Upper lobe of left lung (tissue), 6 donors: ENCODE data around the gene METRN. TPM values are rescaled to one million over a fixed set of nuclear protein-coding genes. Genes with fewer than 3 reads are reported as not detected.
A peak's percentile ranks its signal among the peaks of the same experiment; 100 is the strongest.

Experiments
- ATAC-seq, 2 donors: fragments of 200-7000 bp; cut with Tn5 transposase; one replicate each; pipeline ENCODE4 v1.9.1; 2022; ENCODE audit warnings: mild to moderate bottlenecking in 2 of 2, moderate library complexity in 2 of 2; ENCODE audit not compliant: low FRiP score in 2 of 2
- DNase-seq, 2 donors: peaks; one replicate each; pipeline ENCODE4 v3.0.0-alpha.2; 2019 to 2020
- H3K27ac ChIP-seq, 4 donors: fragments of 200-600 bp; sonication (generic); one replicate each; pipeline ENCODE4 v1.5.1; 2016 to 2019
- H3K27me3 ChIP-seq, 4 donors: fragments of 200-600 bp; sonication (generic); one replicate each; pipeline ENCODE4 v1.5.1; 2017 to 2019
- H3K36me3 ChIP-seq, 4 donors: fragments of 200-600 bp; sonication (generic); one replicate each; pipeline ENCODE4 v1.5.1; 2016 to 2019
- H3K4me1 ChIP-seq, 4 donors: fragments of 200-600 bp; sonication (generic); one replicate each; pipeline ENCODE4 v1.5.1; 2018 to 2019
- H3K4me3 ChIP-seq, 4 donors: fragments of 200-600 bp; sonication (generic); one replicate each; pipeline ENCODE4 v1.5.1; 2017 to 2019; ENCODE audit warnings: mild to moderate bottlenecking in 2 of 4, moderate library complexity in 1 of 4
- H3K9me3 ChIP-seq, 4 donors: fragments of 200-600 bp; sonication (generic); one replicate each; pipeline ENCODE4 v1.5.1; 2018 to 2019
- EP300 ChIP-seq, 4 donors: sonication (generic); formaldehyde crosslinking; IDR thresholded peaks; one replicate each; pipeline ENCODE4 v1.5.1; 2017; ENCODE audit warnings: antibody characterized with exemption in 4 of 4, control low read depth in 2 of 4
- POLR2A ChIP-seq, 4 donors: fragments of 450-650 bp; IDR thresholded peaks; one replicate each; pipeline ENCODE4 v1.5.1; 2016 to 2017; ENCODE audit warnings: antibody characterized with exemption in 4 of 4, mild to moderate bottlenecking in 2 of 4
- POLR2AphosphoS5 ChIP-seq, 2 donors: sonication (generic); formaldehyde crosslinking; IDR thresholded peaks; one replicate each; pipeline ENCODE4 v1.5.1; 2017; ENCODE audit warnings: antibody characterized with exemption in 2 of 2
- WGBS, 2 donors: methylation state at CpG; one replicate each; pipeline ENCODE4 v1.1.5; 2017 to 2018; 5-methylcytosine and 5-hydroxymethylcytosine counted together
- total RNA-seq, 6 donors: library from RNA; depleted of rRNA in 4 of 6; stranded (reverse); fragments of >200 nt in 4 of 6; gene quantifications; one replicate each; pipeline versions ENCODE4 v1.1.0 to v1.2.1, GENCODE V29; 2016 to 2021
- TF ChIP-seq, protein P1 (sequence below), 6 experiments: fragments of 450-650 bp in 4 of 6; fragments of 200-600 bp in 2 of 6; sonication (generic) in 2 of 6; IDR thresholded peaks; one replicate each; pipeline ENCODE4 v1.5.1; 2016 to 2019; ENCODE audit warnings: antibody characterized with exemption in 6 of 6
- donor health status: DM: no; HTN: no; CAD: no; lungs with moderate emphysema.
- donor health status: DM: no; HTN: yes; CAD: no; lungs with severe emphysema.

Gene METRN
- total RNA-seq, 6 donors from 2014 or later: 22.0 to 56.0 (median 40.8) TPM

DNA sequence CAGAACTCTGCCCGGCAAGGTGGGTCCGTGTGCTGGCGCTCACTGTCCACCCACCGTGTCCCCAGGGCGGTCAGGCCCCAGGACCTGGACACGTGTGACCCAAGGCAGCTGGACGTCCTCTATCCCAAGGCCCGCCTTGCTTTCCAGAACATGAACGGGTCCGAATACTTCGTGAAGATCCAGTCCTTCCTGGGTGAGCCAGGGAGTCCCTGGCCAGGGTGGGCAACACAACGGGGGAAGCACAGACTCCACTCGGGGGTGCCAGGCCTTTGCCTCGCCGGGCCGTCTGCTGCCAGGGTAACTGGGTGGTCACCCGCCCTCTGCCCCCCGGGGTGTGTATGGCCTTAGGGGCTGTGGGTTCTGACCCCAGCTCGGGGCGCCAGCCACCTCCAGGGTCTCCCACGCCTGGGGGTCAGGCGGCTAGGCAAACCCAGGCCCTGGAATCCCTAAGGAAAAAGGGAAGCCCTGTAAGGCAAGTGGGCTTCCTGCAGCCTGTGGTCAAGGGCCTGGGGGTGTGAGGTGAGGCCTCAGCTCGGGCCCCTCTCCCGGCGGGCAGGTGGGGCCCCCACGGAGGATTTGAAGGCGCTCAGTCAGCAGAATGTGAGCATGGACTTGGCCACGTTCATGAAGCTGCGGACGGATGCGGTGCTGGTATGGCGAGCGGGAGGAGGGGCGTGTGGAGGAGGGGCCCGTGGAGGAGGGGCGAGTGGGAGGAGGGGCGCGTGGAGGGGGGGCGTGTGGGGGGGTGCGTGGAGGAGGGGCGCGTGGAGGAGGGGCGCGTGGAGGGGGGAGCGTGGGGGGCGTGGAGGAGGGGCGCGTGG, 52.1 kb downstream of the METRN start:
- Histone ChIP-seq H3K9me3 (no peaks in the 10 kb centered on the region), H3K27ac (no peak overlapping the region), H3K27me3 (no peaks in the 10 kb centered on the region), H3K4me3 (no peak overlapping the region), H3K36me3 (no peaks in the 10 kb centered on the region), H3K4me1 (peaks cover 0 to under 1% (median under 1%) of the 10 kb centered on the region in 4 donors)
- ATAC-seq: no peak
- DNase-seq: peak in 1 of 2 donors; percentile 73
- TF ChIP-seq POLR2AphosphoS5 (IDR thresholded peaks at IDR 0.05) (no peak), POLR2A (IDR thresholded peaks at IDR 0.05) (no peak), EP300 (IDR thresholded peaks at IDR 0.05) (no peak)
- TF ChIP-seq, protein P1, sequence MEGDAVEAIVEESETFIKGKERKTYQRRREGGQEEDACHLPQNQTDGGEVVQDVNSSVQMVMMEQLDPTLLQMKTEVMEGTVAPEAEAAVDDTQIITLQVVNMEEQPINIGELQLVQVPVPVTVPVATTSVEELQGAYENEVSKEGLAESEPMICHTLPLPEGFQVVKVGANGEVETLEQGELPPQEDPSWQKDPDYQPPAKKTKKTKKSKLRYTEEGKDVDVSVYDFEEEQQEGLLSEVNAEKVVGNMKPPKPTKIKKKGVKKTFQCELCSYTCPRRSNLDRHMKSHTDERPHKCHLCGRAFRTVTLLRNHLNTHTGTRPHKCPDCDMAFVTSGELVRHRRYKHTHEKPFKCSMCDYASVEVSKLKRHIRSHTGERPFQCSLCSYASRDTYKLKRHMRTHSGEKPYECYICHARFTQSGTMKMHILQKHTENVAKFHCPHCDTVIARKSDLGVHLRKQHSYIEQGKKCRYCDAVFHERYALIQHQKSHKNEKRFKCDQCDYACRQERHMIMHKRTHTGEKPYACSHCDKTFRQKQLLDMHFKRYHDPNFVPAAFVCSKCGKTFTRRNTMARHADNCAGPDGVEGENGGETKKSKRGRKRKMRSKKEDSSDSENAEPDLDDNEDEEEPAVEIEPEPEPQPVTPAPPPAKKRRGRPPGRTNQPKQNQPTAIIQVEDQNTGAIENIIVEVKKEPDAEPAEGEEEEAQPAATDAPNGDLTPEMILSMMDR (IDR thresholded peaks at IDR 0.05): no peak
- 70 to 91% methylated on average over 4 to 18 of the region's 48 CpGs for WGBS, 2 donors

DNA sequence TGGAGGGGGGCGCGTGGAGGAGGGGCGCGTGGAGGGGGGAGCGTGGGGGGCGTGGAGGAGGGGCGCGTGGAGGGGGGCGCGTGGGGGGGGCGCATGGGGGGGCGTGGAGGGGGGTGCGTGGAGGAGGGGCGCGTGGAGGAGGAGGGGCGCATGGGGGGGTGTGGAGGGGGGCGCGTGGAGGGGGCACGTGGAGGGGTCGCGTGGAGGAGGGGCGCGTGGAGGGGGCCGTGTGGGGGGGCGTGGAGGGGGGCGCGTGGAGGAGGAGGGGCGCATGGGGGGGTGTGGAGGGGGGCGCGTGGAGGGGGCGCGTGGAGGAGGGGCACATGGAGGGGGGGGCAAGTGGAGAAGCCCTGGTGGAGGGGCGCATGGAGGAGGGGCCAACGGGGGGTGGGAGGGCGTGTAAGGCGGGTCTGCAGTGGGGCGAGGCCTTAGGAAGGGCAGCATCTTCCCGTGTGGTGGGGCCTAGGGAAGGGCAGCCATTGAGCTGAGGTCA, 52.9 kb downstream of the METRN start:
- Histone ChIP-seq H3K27ac (no peak overlapping the region), H3K4me3 (no peak overlapping the region), H3K27me3 (no peaks in the 10 kb centered on the region), H3K9me3 (no peaks in the 10 kb centered on the region), H3K4me1 (no peaks in the 10 kb centered on the region), H3K36me3 (no peaks in the 10 kb centered on the region)
- TF ChIP-seq, protein P1 (IDR thresholded peaks at IDR 0.05): no peak
- TF ChIP-seq POLR2AphosphoS5 (IDR thresholded peaks at IDR 0.05) (no peak), EP300 (IDR thresholded peaks at IDR 0.05) (no peak), POLR2A (IDR thresholded peaks at IDR 0.05) (no peak)
- WGBS, 2 donors: 80% methylated on average over 14 to 20 of the region's 38 CpGs
- ATAC-seq (no peak), DNase-seq (no peak)

DNA sequence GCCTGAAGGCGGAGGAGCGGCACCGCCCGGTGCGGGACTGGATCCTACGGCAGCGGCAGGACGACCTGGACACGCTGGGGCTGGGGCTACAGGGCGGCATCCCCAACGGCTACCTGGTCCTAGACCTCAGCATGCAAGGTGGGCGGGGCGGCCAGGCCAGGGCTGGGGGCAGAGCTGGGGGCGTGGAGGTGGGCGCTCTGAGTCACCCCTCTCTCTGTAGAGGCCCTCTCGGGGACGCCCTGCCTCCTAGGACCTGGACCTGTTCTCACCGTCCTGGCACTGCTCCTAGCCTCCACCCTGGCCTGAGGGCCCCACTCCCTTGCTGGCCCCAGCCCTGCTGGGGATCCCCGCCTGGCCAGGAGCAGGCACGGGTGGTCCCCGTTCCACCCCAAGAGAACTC, 53.5 kb downstream of the METRN start:
- H3K27me3 ChIP-seq: no peaks in the 10 kb centered on the region
- no peak overlapping the region for H3K27ac ChIP-seq
- DNase-seq (peak in 1 of 2 donors; percentile 79), ATAC-seq (no peak)
- no peaks in the 10 kb centered on the region for H3K9me3 ChIP-seq
- 85 to 93% methylated on average over 6 to 10 of the region's 21 CpGs for WGBS, 2 donors
- no peaks in the 10 kb centered on the region for H3K4me1 ChIP-seq
- TF ChIP-seq POLR2A (IDR thresholded peaks at IDR 0.05) (no peak), EP300 (IDR thresholded peaks at IDR 0.05) (no peak), POLR2AphosphoS5 (IDR thresholded peaks at IDR 0.05) (no peak)
- TF ChIP-seq, protein P1 (IDR thresholded peaks at IDR 0.05): no peak
- H3K36me3 ChIP-seq: no peaks in the 10 kb centered on the region
- no peak overlapping the region for H3K4me3 ChIP-seq

Other genes starting within 250 kb of the METRN start
- 10 to 100 TPM; 27.3 to 84.5 (median 66.1) TPM for gene CAPN15, start 187.4 kb upstream of the METRN start, total RNA-seq
- not detected for gene PRR35, start 154.7 kb upstream of the METRN start, total RNA-seq
- 1 to 10 TPM; 1.2 to 7.8 (median 3.3) TPM for gene NHLRC4, start 148.1 kb upstream of the METRN start, total RNA-seq
- gene PIGQ, start 145.2 kb upstream of the METRN start, total RNA-seq: 100 to 1,000 TPM in 2 of 6 donors, 10 to 100 TPM in 4; 42.7 to 153 (median 79.6) TPM
- gene RAB40C, start 125.1 kb upstream of the METRN start, total RNA-seq: 100 to 1,000 TPM in 1 of 6 donors, 10 to 100 TPM in 5; 40.5 to 101 (median 61.5) TPM
- gene WFIKKN1, start 84.1 kb upstream of the METRN start, total RNA-seq: 10 to 100 TPM in 1 of 6 donors, 1 to 10 TPM in 5; 1.7 to 16.8 (median 5.8) TPM
- gene METTL26, start 78.8 kb upstream of the METRN start, total RNA-seq: 100 to 1,000 TPM in 4 of 6 donors, 10 to 100 TPM in 2; 69.5 to 210 (median 111) TPM
- 10 to 100 TPM; 34.9 to 85.7 (median 53.3) TPM for gene MCRIP2, start 73.3 kb upstream of the METRN start, total RNA-seq
- 100 to 1,000 TPM in 1 of 6 donors, 10 to 100 TPM in 5; 18.8 to 174 (median 34.1) TPM for gene WDR90, start 65.8 kb upstream of the METRN start, total RNA-seq
- 100 to 1,000 TPM in 4 of 6 donors, 10 to 100 TPM in 2; 53.0 to 535 (median 107) TPM for gene RHOT2, start 47.0 kb upstream of the METRN start, total RNA-seq
- gene RHBDL1, start 39.4 kb upstream of the METRN start, total RNA-seq: 1 to 10 TPM in 2 of 6 donors, under 1 TPM in 3, not detected in 1; 0.59 to 2.1 (median 0.76) TPM
- 100 to 1,000 TPM; 101 to 186 (median 118) TPM for gene STUB1, start 34.7 kb upstream of the METRN start, total RNA-seq
- gene JMJD8, start 30.8 kb upstream of the METRN start, total RNA-seq: 100 to 1,000 TPM in 1 of 6 donors, 10 to 100 TPM in 5; 60.0 to 109 (median 65.5) TPM
- gene WDR24, start 24.7 kb upstream of the METRN start, total RNA-seq: 10 to 100 TPM in 5 of 6 donors, 1 to 10 TPM in 1; 8.3 to 20.6 (median 14.3) TPM
- gene FBXL16, start 9.3 kb upstream of the METRN start, total RNA-seq: 1 to 10 TPM; 1.0 to 8.1 (median 4.1) TPM
- gene ANTKMT, start 6.0 kb downstream of the METRN start, total RNA-seq: 10 to 100 TPM; 38.7 to 69.7 (median 55.7) TPM
- gene CCDC78, start 11.3 kb downstream of the METRN start, total RNA-seq: 10 to 100 TPM in 5 of 6 donors, 1 to 10 TPM in 1; 3.5 to 69.1 (median 23.3) TPM
- 10 to 100 TPM in 5 of 6 donors, 1 to 10 TPM in 1; 4.0 to 43.0 (median 13.5) TPM for gene HAGHL, start 12.0 kb downstream of the METRN start, total RNA-seq
- 10 to 100 TPM; 27.8 to 96.4 (median 33.1) TPM for gene CIAO3, start 25.9 kb downstream of the METRN start, total RNA-seq
- gene MSLN, start 45.6 kb downstream of the METRN start, total RNA-seq: 100 to 1,000 TPM in 4 of 6 donors, 10 to 100 TPM in 2; 47.8 to 275 (median 121) TPM
- gene RPUSD1, start 73.3 kb downstream of the METRN start, total RNA-seq: 10 to 100 TPM; 14.5 to 43.0 (median 20.8) TPM
- 10 to 100 TPM in 4 of 6 donors, 1 to 10 TPM in 2; 4.1 to 39.8 (median 17.9) TPM for gene CHTF18, start 73.5 kb downstream of the METRN start, total RNA-seq
- gene GNG13, start 85.6 kb downstream of the METRN start, total RNA-seq: not detected